NCI-H446 treated with DMSO at 0.1 percent for 48 hours (cell line): Measurements from ENCODE around the gene APEH.

ENCODE experiments used
- DNase-seq: peaks from one replicate; lab custom pipeline; 2025; lab: John Stamatoyannopoulos, UW

Gene APEH

DNA sequence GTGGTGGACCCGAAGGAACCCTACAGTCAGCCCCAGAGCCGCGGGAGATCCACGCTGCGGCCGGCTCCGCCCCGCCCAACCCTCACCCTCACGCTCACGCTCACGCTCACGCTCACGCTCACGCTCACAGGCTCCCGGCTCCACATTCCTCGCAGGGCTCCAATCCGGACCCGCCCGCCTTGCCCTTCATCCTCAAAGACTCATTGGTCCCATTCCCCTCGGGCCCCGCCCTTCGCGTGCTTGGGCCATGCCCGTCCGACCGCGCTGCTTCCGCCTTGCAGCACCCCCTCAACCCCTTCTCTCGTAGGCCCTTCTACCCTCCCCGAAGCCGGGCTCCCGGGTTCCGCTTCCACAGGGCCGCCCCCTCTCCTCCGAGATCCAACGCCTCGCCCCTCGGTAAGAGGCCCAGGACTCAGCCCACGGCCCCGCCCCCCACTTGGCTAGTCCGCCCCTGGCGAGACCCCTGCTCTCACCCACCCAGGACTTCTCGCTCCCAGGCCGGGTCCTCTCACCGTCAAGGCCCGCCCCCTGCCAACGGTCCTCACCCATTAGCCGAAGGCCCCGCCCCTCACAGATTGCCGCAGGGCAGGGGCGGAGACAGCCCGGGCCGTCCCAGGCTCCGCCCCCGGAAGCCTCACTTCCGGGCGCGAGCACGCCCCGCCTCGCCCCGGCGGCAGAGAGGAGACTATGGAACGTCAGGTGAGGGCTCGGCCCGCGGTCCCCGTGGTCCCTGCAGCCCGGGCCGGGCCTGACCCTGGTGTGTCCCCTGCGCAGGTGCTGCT, at the start of gene APEH:
Gene APEH (plus strand): TSS at position 637 of the 782 bp plus-strand sequence. CDS start 51 bp downstream, at position 688.
- no peak for DNase-seq

- DNase-seq: no peak
These were observed 49.1 kb upstream of the APEH start for GRCh38 chr3:49625071-49625470.

- no peak for DNase-seq
These were observed 48.0 kb upstream of the APEH start for GRCh38 chr3:49626101-49626581.

DNA sequence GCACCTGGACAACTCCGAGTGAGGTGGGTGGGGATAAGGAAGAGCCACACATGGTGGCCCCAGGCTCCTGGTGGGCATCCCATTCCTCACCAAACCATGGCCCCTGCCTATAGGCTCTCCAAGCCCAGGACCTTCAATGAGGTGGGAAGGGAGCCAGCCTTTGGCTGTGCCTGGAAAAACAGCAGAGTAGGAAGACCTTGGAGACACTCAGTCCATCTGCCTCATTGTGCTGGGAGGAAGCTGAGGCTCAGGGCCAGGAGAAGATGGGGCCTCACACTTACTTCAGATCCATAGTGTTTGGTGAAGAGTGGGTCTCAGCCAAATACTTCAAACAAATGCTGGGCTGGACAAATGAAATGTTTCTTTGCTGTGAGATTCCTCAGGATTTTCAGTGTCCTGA, 47.4 kb upstream of the APEH start:
- no peak for DNase-seq

- no peak for DNase-seq
These were observed 46.5 kb upstream of the APEH start for GRCh38 chr3:49627634-49628033.

DNA sequence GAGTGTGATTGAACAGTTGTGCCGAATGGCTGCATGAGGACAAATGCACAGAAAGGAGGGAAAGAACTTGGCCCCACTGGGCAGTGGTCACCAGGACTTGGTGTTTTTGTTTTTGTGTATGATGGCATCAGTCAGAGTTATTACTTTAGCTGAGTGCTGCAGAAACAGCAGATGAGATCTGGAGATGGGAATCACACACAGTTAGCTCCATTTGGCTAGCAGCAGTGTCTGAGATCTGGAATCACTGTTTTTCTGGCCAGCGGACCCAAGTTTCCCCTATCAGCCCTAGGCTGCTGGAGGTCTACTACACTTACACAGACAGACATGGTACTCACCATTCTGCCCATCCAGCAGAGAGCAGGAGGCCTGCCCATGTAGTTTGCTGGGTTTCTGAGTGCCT, 45.9 kb upstream of the APEH start:
- DNase-seq: no peak

DNA sequence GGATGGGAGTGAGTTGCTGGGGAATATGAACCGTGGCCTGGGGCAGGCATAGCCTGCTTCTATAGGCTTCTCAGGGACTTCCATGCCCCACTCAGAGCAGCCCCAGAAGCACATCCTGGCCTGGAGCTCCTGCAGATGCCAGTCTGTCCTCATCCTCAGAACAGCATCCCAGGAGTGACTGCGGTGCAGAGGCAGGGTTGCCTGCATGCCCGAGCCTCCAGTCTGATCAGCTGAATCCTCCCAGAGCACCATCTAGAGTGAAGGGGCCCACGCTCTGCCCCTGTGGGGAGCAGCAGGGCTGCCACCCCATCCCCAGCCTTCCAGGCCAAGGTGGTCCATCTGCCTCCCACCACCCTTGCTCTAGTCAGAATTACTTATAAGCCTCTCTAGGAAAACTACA, 44.7 kb upstream of the APEH start:
- DNase-seq: no peak

GRCh38 chr3:49629866-49630265, 44.3 kb upstream of the APEH start:
- no peak for DNase-seq

- DNase-seq: no peak
These were observed 43.4 kb upstream of the APEH start for GRCh38 chr3:49630784-49631183.

DNA sequence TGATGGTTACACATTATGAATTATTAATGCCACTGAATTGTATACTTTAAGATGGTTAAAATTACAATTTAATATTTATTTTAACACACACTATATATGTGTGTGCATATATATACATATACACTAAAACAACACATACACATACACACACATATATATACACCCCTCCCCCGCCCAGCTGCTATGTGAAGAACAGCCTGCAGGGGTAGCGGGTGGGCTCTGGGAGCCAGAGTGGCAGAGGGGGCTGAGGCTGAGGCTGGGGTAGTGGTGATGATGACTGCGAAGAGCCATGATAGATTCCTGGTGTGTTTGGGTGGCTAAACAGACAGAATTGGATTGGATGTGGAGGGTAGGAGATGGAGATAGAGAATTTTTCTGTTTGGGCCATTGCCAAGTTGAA, 39.4 kb upstream of the APEH start:
- DNase-seq: no peak

DNA sequence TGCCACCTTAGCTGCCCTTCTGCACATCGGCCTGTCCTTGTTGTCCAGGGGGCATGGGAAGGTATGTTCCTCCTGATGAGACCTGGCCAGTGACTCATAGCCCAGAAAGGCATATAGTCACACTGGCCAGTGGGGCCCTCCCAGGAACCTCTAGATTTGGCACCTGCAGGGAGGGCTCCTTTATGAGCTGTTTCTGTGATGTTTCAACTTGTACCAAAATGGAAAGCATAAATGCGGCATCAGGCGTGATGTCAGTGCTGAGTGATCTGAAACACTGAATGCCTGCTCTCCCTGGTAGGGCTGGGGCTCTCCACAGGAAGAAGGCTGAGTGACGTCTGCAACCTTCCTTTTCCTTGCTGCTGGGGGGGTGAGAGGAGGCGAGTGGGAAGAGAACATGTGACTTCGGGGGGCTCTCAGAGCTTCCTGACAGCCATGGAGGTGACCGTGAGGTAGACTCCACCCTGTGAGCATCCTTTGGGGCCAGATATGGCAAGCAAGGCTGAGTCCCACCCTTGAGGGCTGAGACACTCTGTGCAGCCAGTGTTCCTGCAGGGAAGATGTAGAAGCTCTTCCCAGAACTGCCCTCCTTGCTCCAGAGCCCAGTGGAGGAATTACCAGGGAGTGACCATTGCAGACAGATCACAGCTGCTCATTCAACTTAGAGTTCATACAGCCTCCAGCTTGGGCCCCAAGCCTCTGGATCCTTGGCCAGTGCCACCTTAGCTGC, 37.1 kb upstream of the APEH start:
- no peak for DNase-seq

- no peak for DNase-seq
These were observed 35.7 kb upstream of the APEH start for GRCh38 chr3:49638445-49638844.

DNA sequence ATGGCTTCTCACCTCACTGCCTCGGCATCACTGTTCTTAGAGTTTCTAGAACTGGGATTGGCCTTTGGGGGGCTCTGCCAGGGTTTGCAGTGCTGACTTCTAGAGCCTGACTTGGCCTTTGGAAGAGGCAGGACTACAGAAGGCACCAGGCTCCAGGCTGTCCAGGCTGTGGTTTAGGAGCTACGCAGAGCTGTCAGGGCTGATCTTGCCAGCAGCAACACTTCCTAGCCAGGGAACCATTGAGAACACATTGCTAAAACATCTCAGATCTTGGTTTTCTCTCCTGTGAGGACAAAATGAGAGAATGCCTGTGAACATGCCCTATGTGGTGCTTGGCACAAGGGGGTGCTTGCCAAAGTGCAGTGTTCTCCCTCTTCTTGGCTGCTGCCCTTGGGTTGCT, 34.6 kb upstream of the APEH start:
- DNase-seq: no peak

DNA sequence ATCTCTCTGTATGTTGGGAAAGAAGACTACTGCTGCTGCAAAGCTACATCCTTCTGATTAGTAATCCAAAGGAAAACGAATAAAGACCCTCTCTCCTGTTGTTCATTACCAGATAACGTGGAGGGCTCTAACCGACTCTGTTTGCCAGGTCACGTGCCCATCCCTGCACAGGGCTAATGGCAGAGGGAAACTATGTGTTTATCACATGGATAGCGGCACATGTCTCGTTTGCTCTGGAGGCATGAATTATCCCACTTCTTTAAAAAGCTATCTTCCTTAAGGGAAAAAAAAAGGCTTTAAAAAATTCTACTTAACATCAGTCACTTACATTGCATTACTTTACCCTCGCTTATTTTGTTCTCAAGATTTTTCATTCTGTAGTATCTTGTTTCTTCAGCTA, 32.9 kb upstream of the APEH start:
- no peak for DNase-seq

DNA sequence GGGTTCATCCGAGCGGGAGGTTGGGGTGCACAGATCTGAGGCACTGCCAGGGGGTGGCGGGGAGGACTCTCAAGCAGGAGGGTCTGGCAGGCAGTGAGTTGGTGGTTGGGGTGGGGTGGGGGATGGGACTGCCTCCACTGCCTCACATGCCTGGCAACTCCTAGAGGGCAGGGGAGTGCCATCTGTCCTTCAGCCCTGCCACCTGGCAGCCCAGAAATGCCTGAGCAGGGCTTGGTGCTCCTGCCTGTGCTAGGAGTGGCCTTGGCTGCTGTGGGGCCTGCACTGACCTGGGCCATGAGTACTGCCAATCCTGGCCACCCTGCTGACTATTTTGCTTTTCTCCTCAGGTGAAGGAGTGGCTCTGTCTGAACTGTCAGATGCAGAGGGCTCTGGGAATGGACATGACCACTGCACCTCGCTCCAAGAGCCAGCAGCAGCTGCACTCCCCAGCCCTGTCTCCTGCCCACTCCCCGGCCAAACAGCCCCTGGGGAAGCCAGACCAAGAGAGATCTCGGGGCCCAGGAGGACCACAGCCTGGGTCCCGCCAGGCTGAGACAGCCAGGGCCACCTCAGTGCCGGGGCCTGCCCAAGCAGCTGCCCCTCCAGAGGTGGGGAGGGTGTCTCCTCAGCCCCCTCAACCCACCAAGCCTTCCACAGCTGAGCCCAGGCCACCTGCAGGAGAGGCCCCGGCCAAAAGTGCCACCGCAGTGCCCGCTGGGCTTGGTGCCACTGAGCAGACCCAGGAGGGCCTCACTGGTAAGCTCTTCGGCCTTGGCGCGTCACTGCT, 32.0 kb upstream of the APEH start:
- DNase-seq: no peak

DNA sequence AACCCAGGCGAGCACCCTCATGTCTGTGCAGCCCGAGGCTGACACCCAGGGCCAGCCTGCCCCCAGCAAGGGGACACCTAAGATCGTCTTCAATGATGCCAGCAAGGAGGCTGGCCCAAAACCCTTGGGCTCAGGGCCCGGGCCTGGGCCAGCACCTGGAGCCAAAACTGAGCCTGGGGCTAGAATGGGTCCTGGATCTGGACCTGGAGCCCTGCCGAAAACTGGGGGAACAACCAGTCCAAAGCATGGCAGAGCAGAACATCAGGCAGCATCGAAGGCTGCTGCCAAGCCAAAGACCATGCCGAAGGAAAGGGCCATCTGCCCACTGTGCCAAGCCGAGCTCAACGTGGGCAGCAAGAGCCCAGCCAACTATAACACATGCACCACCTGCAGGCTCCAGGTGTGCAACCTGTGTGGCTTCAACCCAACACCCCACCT, 31.4 kb upstream of the APEH start:
- no peak for DNase-seq

DNA sequence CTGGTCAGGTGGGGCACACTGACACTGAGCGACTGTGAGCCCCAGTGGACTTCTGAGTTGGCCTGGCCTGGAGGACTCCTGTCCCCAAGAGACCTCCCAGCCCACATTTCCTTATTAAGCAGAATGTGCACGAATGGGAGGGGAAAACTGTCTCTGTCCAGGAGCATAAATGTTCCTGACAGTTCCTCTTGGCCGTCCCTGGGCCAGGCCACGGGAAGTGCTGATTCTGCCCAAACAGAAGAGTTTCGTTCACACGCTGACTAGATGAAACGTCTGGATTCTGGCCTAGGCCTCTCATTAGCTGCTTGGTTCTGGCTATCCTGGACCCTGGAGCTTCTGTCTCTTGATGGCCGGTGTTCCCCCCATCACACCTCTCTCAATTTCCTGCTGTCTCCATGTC, 29.5 kb upstream of the APEH start:
- DNase-seq: no peak

DNA sequence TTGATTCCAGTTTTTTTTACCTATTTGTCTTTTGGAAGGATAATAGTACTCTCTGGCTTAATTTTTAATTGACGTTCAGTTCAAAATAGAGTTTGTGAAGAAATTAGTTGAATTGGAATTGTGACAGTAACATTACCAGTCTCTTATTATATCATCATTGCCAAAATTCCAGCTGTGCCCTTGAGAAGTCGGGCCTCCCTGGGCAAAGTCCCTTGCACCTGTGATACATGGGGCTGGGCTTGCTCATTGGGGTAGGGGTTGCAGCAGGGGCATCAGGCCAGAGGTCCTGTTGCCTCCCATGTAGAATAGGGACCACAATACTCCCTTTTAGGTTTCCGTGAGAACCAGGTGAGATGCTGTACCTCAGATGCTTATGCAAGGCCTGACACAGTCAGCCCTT, 27.9 kb upstream of the APEH start:
- no peak for DNase-seq

- DNase-seq: no peak
These were observed 26.4 kb upstream of the APEH start for GRCh38 chr3:49647741-49648140.

DNA sequence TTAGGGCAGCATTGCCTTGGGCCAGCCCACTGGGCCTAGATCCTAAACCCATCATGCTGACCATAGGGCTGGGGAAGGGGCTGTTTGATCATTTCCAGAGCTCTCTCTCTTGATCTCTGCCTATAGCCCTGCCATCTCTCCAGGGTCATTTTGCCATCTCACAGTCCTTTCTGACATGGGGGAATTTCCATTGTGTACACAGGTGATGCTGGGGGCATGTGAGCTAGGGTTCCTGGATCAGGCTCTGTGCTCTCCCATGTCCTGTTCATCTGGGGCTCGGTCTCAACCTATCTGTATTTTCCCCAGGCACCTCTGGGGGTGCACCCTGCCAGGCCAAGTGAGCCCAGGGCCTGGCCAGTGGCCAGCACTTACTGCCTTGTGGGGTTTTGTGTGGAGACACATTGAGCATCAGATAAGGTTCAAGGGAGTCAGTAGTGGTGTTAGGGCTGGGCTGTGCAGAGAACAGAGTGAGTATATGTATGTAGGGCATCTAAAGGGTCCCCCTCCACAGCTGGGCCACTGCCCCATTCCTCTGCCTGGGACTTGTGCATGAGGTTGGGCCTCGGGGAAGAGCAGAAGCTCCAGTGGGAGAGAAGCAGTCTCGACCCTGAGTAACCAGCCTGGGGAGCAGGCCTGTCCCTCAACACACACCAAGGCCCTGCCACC, 25.7 kb upstream of the APEH start:
- no peak for DNase-seq

DNA sequence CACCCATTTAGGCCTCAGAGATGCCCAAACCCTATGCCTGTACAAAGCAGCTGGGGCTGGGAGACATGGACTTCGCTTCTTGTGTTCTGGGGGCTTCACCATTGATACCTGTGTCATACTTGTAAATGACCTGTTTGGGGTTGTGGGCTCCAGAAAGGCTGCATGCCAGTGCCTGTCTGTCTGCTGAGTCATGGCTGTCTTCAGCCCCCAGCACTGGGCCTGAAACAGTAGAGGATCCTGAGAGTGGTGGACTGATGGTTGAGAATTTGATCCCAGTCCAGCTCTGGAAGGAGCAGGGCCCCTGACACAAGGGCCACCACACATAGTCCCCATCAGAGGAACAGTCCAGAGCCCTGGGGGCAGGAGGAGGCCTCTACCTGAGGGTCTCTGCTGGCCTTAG, 24.6 kb upstream of the APEH start:
- DNase-seq: no peak

DNA sequence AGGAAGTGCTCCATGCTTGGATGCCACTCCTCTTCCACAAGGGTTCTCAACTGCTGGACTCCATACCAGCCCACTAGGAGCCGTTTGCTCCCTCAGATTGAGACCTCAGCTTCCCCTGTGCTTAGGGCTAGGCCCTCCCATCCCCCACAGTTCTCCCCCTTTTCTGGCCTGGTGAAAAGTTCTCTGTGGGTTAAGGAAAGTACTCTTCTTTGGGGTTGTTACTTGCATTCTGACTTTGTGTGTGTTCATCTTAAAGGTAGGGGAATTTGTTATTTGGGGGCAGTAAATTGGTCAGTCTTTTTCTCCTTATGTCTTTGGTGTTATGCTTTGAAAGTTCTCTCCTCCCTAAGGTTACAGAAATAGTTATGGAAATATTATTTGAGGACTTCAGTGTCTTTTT, 24.0 kb upstream of the APEH start:
- DNase-seq: no peak
